Measurements from ENCODE around the gene FCMR.

FCMR gene

GRCh38 chr1:206957639-206958038 lies 35.9 kb upstream of the FCMR start:
- DNase-seq (ENCODE audit: low read depth in 2 of 2) = no peak
- TF ChIP-seq CTCF (IDR thresholded peaks at IDR 0.05; ENCODE audit: low read depth, low read length) = no peak
- no peak overlapping the region for H3K4me3 ChIP-seq (replicated peaks in 1 of 2; ENCODE audit: low read depth in 2 of 2, low read length in 2 of 2)

GRCh38 chr1:206955476-206956451 lies 34.0 kb upstream of the FCMR start:
- no peak for TF ChIP-seq CTCF (IDR thresholded peaks at IDR 0.05; ENCODE audit: low read depth, low read length)
- no peak overlapping the region for H3K4me3 ChIP-seq (replicated peaks in 1 of 2; ENCODE audit: low read depth in 2 of 2, low read length in 2 of 2)
- DNase-seq (ENCODE audit: low read depth in 2 of 2) = peak in 1 of 2 donors; percentile 31

- no peak for TF ChIP-seq CTCF (IDR thresholded peaks at IDR 0.05; ENCODE audit: low read depth, low read length)
- no peak overlapping the region for H3K4me3 ChIP-seq (replicated peaks in 1 of 2; ENCODE audit: low read depth in 2 of 2, low read length in 2 of 2)
- no peak for DNase-seq (ENCODE audit: low read depth in 2 of 2)
Measured at GRCh38 chr1:206954459-206955342, 33.0 kb upstream of the FCMR start.

GRCh38 chr1:206953626-206954025 lies 31.9 kb upstream of the FCMR start:
- no peak overlapping the region for H3K4me3 ChIP-seq (replicated peaks in 1 of 2; ENCODE audit: low read depth in 2 of 2, low read length in 2 of 2)
- DNase-seq (ENCODE audit: low read depth in 2 of 2) = no peak
- TF ChIP-seq CTCF (IDR thresholded peaks at IDR 0.05; ENCODE audit: low read depth, low read length) = no peak

- TF ChIP-seq CTCF (IDR thresholded peaks at IDR 0.05; ENCODE audit: low read depth, low read length) = no peak
- DNase-seq (ENCODE audit: low read depth in 2 of 2) = no peak
- H3K4me3 ChIP-seq (replicated peaks in 1 of 2; ENCODE audit: low read depth in 2 of 2, low read length in 2 of 2) = no peak overlapping the region
Measured at GRCh38 chr1:206953126-206953525, 31.4 kb upstream of the FCMR start.

- no peak for DNase-seq (ENCODE audit: low read depth in 2 of 2)
- no peak for TF ChIP-seq CTCF (IDR thresholded peaks at IDR 0.05; ENCODE audit: low read depth, low read length)
- H3K4me3 ChIP-seq (replicated peaks in 1 of 2; ENCODE audit: low read depth in 2 of 2, low read length in 2 of 2) = no peak overlapping the region
Measured at GRCh38 chr1:206952171-206952570, 30.4 kb upstream of the FCMR start.
